Limb (tissue), 2 donors: ENCODE data around the gene TMEM171.

Source experiments
- DNase-seq, 2 donors: peaks; one replicate each; pipeline ENCODE4 v3.0.0-alpha.2; 2016; ENCODE audit errors: extremely low spot score in 2 of 2

The TMEM171 gene

DNA sequence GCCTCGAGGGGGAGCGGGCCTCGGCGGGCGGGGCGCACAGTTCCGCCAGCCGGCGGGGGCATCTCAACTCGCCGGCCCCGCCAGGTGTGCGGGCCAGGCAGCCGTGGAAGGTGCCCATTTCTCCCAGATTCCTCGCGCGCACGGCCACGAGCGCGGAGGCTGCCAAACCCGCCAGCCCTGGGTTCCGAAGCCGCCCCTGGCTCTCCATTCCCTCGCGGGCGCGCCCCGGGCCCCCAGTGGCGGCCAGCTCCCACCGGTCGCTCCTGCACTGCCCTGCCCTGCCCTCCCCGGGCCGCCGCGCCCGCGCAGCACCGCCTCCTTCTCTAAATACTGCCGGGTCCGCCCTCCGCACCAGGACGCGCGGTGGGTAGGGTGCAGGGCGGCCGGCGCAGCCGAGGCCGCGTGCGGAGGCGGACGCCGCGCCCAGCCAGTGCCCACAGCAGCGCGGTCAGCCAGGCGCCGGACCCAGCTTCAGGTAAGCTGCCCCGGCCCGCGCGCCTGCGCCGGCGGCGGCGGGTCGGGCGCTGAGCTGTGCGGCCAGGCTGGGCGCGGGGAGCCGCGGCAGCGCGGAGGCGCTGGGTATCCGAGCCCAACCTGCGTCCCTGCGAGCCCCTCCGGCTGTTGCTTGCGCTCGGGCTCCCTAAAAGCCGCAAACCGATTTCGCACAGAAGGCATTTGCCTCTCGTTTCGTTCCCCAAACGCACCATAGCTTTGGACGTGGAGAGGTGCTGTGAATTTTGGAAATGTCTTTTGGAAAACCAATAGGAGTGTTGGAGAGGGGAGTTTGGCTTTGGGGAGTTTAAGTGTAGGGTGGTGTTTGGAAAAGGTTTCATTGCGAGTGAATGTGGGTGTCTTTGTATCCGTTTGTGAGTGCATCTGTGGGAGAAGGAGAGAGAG, at the start of gene TMEM171:
TMEM171 (plus strand) TSS at position 354 of the 897 bp plus-strand sequence. CDS start 2,799 bp downstream, outside the sequence.
- peak in 1 of 2 donors; percentile 55 for DNase-seq

- no peak for DNase-seq
Observed at GRCh38 chr5:73081093-73081492, 39.3 kb upstream of the TMEM171 start.

DNA sequence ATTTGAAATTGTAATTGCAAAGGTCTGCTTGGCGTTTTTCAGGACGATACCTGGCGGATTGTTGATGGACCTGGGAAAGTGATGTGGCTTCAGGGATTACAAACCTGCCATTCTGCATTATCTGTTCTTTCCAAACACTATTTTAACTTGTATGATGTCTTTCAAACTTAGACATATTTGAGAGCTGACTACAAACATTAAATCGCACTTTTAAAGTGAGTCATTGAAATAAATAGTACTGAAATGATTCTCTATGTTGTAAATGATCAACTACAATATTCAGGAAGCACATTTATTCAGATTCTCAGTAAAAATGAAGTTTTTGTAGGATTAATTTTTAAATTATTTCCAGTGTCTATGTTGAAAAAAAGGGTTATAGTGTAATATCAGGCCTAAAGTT, 32.3 kb upstream of the TMEM171 start:
- DNase-seq, result no peak

GRCh38 chr5:73093943-73094342, 26.4 kb upstream of the TMEM171 start:
- no peak for DNase-seq

DNA sequence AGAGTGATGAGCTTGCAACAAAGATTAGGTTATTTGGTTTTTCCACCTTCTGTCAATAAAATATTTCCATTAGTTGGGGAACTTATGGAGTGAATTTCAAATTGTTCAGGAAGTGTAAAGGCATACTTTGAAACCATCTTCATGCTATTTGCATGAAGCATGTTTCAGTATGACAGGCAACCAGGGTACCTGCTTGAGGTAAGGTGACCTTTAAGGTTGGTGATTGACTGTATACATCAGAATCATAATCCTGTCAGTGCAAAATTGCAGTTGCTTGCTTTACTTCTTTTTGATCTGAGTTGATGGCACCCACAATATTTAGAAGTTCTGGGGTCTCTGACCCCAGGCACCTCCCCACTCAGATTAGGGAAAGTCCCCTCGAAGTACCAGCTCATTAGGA, 26.0 kb upstream of the TMEM171 start:
- DNase-seq, result no peak

- no peak for DNase-seq
Observed at GRCh38 chr5:73095564-73096238, 24.7 kb upstream of the TMEM171 start.

DNA sequence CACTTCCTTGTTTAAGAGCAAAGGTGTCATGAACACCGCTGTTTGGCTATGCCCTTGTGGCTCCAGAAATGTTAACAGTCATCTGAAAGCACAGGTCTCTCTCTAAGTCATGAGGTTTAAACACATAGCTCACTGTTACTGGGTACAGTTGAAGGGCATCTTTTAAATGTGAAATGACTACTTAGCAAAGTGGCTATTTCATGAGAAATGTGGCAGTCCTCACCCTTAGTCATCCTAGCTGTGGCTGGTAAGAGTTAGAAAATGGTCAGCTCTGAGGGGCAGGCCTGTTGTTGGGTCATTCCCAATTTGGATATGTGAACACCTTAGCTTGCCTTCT, 24.2 kb upstream of the TMEM171 start:
- DNase-seq, result no peak

GRCh38 chr5:73097740-73098139, 22.6 kb upstream of the TMEM171 start:
- no peak for DNase-seq

GRCh38 chr5:73100109-73100508, 20.3 kb upstream of the TMEM171 start:
- DNase-seq, result no peak

GRCh38 chr5:73103870-73104299, 16.5 kb upstream of the TMEM171 start:
- DNase-seq, result no peak

DNA sequence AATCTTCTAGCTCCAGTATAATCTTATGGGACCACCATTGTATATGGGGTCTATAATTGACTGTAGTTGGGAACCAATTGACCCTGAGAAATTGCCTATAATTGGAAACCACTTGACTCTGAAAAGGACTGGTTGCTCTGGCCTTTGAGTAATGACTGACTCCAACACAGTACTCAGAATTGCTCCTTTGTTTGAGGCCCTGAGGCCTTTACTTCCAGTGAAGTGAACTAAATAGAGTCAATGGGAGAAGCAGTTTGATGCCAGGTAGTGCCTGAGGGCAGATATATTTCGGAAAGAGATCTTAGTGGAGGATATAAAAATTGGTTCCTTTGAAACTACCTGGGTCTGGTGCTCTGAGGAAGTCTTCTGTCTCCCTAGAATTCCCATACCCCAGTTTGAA, 16.0 kb upstream of the TMEM171 start:
- DNase-seq, result no peak

- DNase-seq, result no peak
Observed at GRCh38 chr5:73106335-73106734, 14.0 kb upstream of the TMEM171 start.

GRCh38 chr5:73110190-73110589, 10.2 kb upstream of the TMEM171 start:
- DNase-seq, result no peak

- no peak for DNase-seq
Observed at GRCh38 chr5:73111536-73111935, 8.8 kb upstream of the TMEM171 start.

- no peak for DNase-seq
Observed at GRCh38 chr5:73112359-73112758, 8.0 kb upstream of the TMEM171 start.

GRCh38 chr5:73114044-73114688, 6.2 kb upstream of the TMEM171 start:
- no peak for DNase-seq

DNA sequence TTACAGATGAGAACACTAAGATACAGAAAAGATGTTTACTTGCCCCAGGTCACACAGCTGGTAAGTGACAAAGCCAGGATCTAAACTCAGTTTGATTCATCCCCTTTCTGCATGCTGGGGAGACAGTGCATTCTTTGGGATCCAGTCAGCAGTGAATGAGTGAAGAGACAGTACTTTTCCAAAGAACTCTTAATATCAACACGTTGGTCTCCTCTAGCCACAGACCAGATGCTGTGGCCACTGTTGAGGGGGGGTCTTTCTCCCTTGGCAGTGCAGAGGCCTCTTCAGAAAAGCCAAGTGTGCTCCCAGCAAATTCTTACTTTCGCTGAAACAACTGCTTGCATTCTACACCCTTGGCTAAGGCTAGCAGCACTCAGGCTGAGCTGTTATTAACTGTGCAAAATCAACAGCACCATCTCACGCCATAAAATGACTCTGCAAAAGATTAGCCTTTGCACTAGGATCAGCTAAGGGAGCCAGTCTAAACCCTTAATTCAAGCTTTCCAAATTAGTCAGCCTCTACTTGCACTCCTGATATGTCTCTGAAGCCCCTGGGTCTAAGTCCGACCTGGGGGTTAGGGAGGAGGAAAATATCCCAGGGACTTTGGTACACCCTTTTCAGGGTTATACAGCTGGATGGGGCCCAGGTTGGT, 4.8 kb upstream of the TMEM171 start:
- DNase-seq, result no peak

GRCh38 chr5:73116506-73116905, 3.9 kb upstream of the TMEM171 start:
- DNase-seq, result no peak

DNA sequence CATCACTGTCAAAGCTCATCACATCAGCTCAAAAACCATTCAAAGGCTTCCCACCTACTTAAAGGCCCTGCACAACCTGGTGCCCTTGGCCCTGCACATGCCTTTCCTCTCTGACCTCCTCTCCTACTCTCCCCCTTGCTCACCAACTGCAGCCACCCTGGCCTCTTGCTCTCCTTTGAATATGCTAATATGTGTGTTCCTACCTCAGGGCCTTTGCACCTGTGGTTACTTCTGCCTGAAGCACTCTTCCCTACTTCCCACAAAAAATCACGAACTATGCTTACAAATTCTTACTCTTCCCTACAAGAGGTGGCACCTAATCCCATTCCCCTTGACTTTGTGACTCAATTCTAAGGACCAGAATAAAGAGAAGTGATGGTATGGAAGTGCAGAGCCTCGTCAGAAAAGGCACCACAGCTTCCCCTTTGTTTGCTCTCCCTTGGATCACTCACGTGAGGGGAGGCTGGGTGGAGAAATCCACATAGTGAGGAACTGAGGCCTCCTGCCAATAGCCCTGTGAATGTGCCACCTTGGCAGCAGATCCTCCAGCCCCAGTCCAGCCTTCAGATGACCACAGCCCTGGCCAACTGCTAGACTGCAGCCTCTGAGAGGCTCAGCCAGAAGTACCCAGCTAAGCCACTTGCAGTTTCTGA, 3.2 kb upstream of the TMEM171 start:
- no peak for DNase-seq

DNA sequence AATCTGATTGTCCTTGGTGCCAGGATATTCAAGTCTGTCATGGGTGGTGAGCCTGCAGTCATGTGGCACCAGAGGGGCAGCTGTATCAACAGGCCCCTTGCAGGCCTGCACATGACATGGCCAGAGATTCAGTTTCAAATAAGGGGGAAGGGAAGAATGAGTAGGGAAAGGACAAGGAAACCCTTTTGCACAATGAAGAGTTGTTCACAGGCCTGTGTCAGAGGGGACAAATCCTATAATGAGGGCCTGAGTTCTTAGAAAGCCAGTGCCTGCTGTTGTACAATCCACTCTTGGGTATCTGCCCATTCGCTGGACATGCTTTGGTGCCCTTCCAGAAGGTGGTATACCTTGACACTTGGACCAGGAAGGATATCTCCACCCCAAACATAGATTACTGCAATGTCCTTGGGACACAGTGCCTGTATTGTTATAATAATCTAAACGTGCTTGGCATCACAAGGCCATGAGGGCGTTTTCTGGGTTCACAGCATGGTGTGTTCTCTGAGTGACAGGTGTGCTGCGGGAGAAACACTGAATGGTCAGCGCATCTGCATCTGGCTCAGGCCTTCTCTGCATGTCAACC, 1.9 kb upstream of the TMEM171 start:
- no peak for DNase-seq
